ENCODE data around the gene TAS2R40. TPM values are rescaled to one million over a fixed set of nuclear protein-coding genes. Genes with fewer than 3 reads are reported as not detected.

The TAS2R40 gene
- total and polyA plus RNA-seq, 5 experiments from 2014 or later: not detected

Other genes with a start within 250 kb of the TAS2R40 start
- gene OR9A2, start 194.9 kb upstream of the TAS2R40 start, total RNA-seq: under 1 TPM in 1 of 2 experiments, not detected in 1; 0.38 TPM
- not detected for gene OR9A2, start 194.9 kb upstream of the TAS2R40 start, polyA plus RNA-seq
- gene OR6V1, start 169.7 kb upstream of the TAS2R40 start, total RNA-seq: not detected
- gene OR6V1, start 169.7 kb upstream of the TAS2R40 start, polyA plus RNA-seq: not detected
- not detected for gene PIP, start 90.0 kb upstream of the TAS2R40 start, total RNA-seq
- gene PIP, start 90.0 kb upstream of the TAS2R40 start, polyA plus RNA-seq: not detected
- not detected for gene TAS2R39, start 38.6 kb upstream of the TAS2R40 start, total RNA-seq
- not detected for gene TAS2R39, start 38.6 kb upstream of the TAS2R40 start, polyA plus RNA-seq
- gene GSTK1, start 41.4 kb downstream of the TAS2R40 start, total RNA-seq: 100 to 1,000 TPM; 278 to 283 TPM
- 100 to 1,000 TPM; 310 to 355 (median 330) TPM for gene GSTK1, start 41.4 kb downstream of the TAS2R40 start, polyA plus RNA-seq
- gene TMEM139, start 62.9 kb downstream of the TAS2R40 start, total RNA-seq: 1 to 10 TPM in 1 of 2 experiments, under 1 TPM in 1; 0.29 to 1.2 TPM
- under 1 TPM in 1 of 3 donors, not detected in 2; 0.60 TPM for gene TMEM139, start 62.9 kb downstream of the TAS2R40 start, polyA plus RNA-seq
- gene CASP2, start 66.3 kb downstream of the TAS2R40 start, total RNA-seq: 10 to 100 TPM; 64.9 to 68.2 TPM
- gene CASP2, start 66.3 kb downstream of the TAS2R40 start, polyA plus RNA-seq: 10 to 100 TPM; 12.1 to 22.0 (median 14.6) TPM
- not detected for gene CLCN1, start 94.1 kb downstream of the TAS2R40 start, total RNA-seq
- gene CLCN1, start 94.1 kb downstream of the TAS2R40 start, polyA plus RNA-seq: not detected
- 1 to 10 TPM in 1 of 2 experiments, under 1 TPM in 1; 0.78 to 1.2 TPM for gene FAM131B, start 140.7 kb downstream of the TAS2R40 start, total RNA-seq
- 1 to 10 TPM in 1 of 3 donors, under 1 TPM in 2; 0.44 to 1.1 (median 0.54) TPM for gene FAM131B, start 140.7 kb downstream of the TAS2R40 start, polyA plus RNA-seq
- gene ZYX, start 159.3 kb downstream of the TAS2R40 start, total RNA-seq: 100 to 1,000 TPM; 138 to 151 TPM
- gene ZYX, start 159.3 kb downstream of the TAS2R40 start, polyA plus RNA-seq: 100 to 1,000 TPM in 1 of 3 donors, 10 to 100 TPM in 2; 58.6 to 142 (median 82.6) TPM
- 10 to 100 TPM; 44.8 to 44.9 TPM for gene EPHA1, start 186.8 kb downstream of the TAS2R40 start, total RNA-seq
- 10 to 100 TPM; 10.1 to 37.1 (median 16.2) TPM for gene EPHA1, start 186.8 kb downstream of the TAS2R40 start, polyA plus RNA-seq
- 1 to 10 TPM in 1 of 2 experiments, under 1 TPM in 1; 0.96 to 1.0 TPM for gene TAS2R60, start 221.4 kb downstream of the TAS2R40 start, total RNA-seq
- gene TAS2R60, start 221.4 kb downstream of the TAS2R40 start, polyA plus RNA-seq: under 1 TPM in 1 of 3 donors, not detected in 2; 0.23 TPM